DOHH2 (cell line): ENCODE data around the gene EID2B.

ENCODE experiments used
- EZH2phosphoT487 ChIP-seq: fragments of 200-600 bp; sonication (generic); IDR thresholded peaks from 2 replicates; pipeline ENCODE4 v1.6.1; 2017; ENCODE audit warnings: borderline replicate concordance, mild to moderate bottlenecking, antibody characterized with exemption, low read length, moderate library complexity, mixed read lengths
- TF ChIP-seq, protein P1 (sequence below): fragments of 200-600 bp; sonication (generic); IDR thresholded peaks from one replicate; pipeline ENCODE4 v1.5.1; 2014; ENCODE audit warnings: antibody characterized with exemption, mild to moderate bottlenecking, low read depth, low read length; ENCODE audit not compliant: poor library complexity, severe bottlenecking

DNA sequence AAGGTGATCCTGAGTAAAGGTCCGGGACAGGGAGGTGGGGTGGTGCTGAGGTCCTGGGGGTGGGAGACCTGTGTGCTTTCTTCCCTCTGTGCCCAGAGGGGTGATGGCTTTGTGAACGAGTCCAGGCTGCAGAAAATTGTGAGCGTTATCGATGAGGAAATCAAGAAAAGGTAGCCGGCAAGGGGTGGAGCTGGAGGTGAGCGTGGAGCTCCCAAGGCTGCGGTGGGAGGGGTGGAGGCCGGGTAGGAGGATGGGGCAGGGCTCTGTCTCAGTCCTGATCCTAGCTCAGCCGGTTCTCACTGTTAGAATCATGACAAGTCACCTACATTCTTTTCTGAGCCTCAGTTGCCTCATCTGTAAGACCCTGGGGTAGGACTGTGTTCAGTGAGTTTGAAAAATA lies 13.7 kb downstream of the EID2B start:
- TF ChIP-seq, protein P1, sequence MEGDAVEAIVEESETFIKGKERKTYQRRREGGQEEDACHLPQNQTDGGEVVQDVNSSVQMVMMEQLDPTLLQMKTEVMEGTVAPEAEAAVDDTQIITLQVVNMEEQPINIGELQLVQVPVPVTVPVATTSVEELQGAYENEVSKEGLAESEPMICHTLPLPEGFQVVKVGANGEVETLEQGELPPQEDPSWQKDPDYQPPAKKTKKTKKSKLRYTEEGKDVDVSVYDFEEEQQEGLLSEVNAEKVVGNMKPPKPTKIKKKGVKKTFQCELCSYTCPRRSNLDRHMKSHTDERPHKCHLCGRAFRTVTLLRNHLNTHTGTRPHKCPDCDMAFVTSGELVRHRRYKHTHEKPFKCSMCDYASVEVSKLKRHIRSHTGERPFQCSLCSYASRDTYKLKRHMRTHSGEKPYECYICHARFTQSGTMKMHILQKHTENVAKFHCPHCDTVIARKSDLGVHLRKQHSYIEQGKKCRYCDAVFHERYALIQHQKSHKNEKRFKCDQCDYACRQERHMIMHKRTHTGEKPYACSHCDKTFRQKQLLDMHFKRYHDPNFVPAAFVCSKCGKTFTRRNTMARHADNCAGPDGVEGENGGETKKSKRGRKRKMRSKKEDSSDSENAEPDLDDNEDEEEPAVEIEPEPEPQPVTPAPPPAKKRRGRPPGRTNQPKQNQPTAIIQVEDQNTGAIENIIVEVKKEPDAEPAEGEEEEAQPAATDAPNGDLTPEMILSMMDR = no peak
- TF ChIP-seq EZH2phosphoT487 = no peak
